ENCODE measurements around the gene CUX1.

Gene CUX1

GRCh38 chr7:102255501-102255900, 438.1 kb downstream of the CUX1 start:
- TF ChIP-seq EP300 (IDR thresholded peaks at IDR 0.05; ENCODE audit: borderline replicate concordance) (no peak), TCF12 (IDR thresholded peaks at IDR 0.05; ENCODE audit: low read depth) (no peak), USF1 (IDR thresholded peaks at IDR 0.05) (no peak), MAX (IDR thresholded peaks at IDR 0.05) (no peak), RAD21 (IDR thresholded peaks at IDR 0.05; ENCODE audit: low read depth) (no peak), EGR1 (IDR thresholded peaks at IDR 0.05) (no peak), TAF1 (IDR thresholded peaks at IDR 0.05; ENCODE audit: low read depth) (no peak), ZBTB7A (IDR thresholded peaks at IDR 0.05; ENCODE audit: low read depth) (no peak), CEBPB (IDR thresholded peaks at IDR 0.05) (no peak), TEAD4 (IDR thresholded peaks at IDR 0.05) (no peak), NFIC (IDR thresholded peaks at IDR 0.05) (no peak), CREB1 (IDR thresholded peaks at IDR 0.05; ENCODE audit: low read depth) (no peak), FOXM1 (IDR thresholded peaks at IDR 0.05; ENCODE audit: borderline replicate concordance, low read depth) (no peak), REST (IDR thresholded peaks at IDR 0.05; ENCODE audit: low read depth) (no peak), YY1 (IDR thresholded peaks at IDR 0.05; ENCODE audit: low read depth) (no peak)

GRCh38 chr7:102255916-102256315, 438.5 kb downstream of the CUX1 start:
- no peak for TF ChIP-seq TEAD4 (IDR thresholded peaks at IDR 0.05)
- no peak for TF ChIP-seq YY1 (IDR thresholded peaks at IDR 0.05; ENCODE audit: low read depth)
- no peak for TF ChIP-seq TAF1 (IDR thresholded peaks at IDR 0.05; ENCODE audit: low read depth)
- TF ChIP-seq EGR1 (IDR thresholded peaks at IDR 0.05), result no peak
- TF ChIP-seq FOXM1 (IDR thresholded peaks at IDR 0.05; ENCODE audit: borderline replicate concordance, low read depth), result no peak
- no peak for TF ChIP-seq CREB1 (IDR thresholded peaks at IDR 0.05; ENCODE audit: low read depth)
- no peak for TF ChIP-seq CEBPB (IDR thresholded peaks at IDR 0.05)
- TF ChIP-seq ZBTB7A (IDR thresholded peaks at IDR 0.05; ENCODE audit: low read depth), result no peak
- no peak for TF ChIP-seq TCF12 (IDR thresholded peaks at IDR 0.05; ENCODE audit: low read depth)
- no peak for TF ChIP-seq NFIC (IDR thresholded peaks at IDR 0.05)

- TF ChIP-seq EGR1 (IDR thresholded peaks at IDR 0.05) (no peak), YY1 (IDR thresholded peaks at IDR 0.05; ENCODE audit: low read depth) (no peak), ZBTB7A (IDR thresholded peaks at IDR 0.05; ENCODE audit: low read depth) (no peak), FOXM1 (IDR thresholded peaks at IDR 0.05; ENCODE audit: borderline replicate concordance, low read depth) (no peak), EP300 (IDR thresholded peaks at IDR 0.05; ENCODE audit: borderline replicate concordance) (no peak), NFIC (IDR thresholded peaks at IDR 0.05) (no peak), CREB1 (IDR thresholded peaks at IDR 0.05; ENCODE audit: low read depth) (no peak)
These were observed 440.8 kb downstream of the CUX1 start for GRCh38 chr7:102258073-102258748.

GRCh38 chr7:102258749-102259107, 441.3 kb downstream of the CUX1 start:
- no peak for TF ChIP-seq MAX (IDR thresholded peaks at IDR 0.05)
- TF ChIP-seq ZBTB7A (IDR thresholded peaks at IDR 0.05; ENCODE audit: low read depth), result no peak
- TF ChIP-seq RAD21 (IDR thresholded peaks at IDR 0.05; ENCODE audit: low read depth), result no peak
- TF ChIP-seq EGR1 (IDR thresholded peaks at IDR 0.05), result no peak
- no peak for TF ChIP-seq TAF1 (IDR thresholded peaks at IDR 0.05; ENCODE audit: low read depth)
- no peak for TF ChIP-seq FOXM1 (IDR thresholded peaks at IDR 0.05; ENCODE audit: borderline replicate concordance, low read depth)
- TF ChIP-seq TCF12 (IDR thresholded peaks at IDR 0.05; ENCODE audit: low read depth), result no peak
- TF ChIP-seq YY1 (IDR thresholded peaks at IDR 0.05; ENCODE audit: low read depth), result no peak
- TF ChIP-seq NFIC (IDR thresholded peaks at IDR 0.05), result no peak

- TF ChIP-seq YY1 (IDR thresholded peaks at IDR 0.05; ENCODE audit: low read depth) (no peak), TAF1 (IDR thresholded peaks at IDR 0.05; ENCODE audit: low read depth) (no peak), EGR1 (IDR thresholded peaks at IDR 0.05) (no peak), RAD21 (IDR thresholded peaks at IDR 0.05; ENCODE audit: low read depth) (no peak), CREB1 (IDR thresholded peaks at IDR 0.05; ENCODE audit: low read depth) (no peak), REST (IDR thresholded peaks at IDR 0.05; ENCODE audit: low read depth) (no peak), TEAD4 (IDR thresholded peaks at IDR 0.05) (no peak), NFIC (IDR thresholded peaks at IDR 0.05) (no peak), CEBPB (IDR thresholded peaks at IDR 0.05) (no peak), MAX (IDR thresholded peaks at IDR 0.05) (no peak), USF1 (IDR thresholded peaks at IDR 0.05) (no peak), ZBTB7A (IDR thresholded peaks at IDR 0.05; ENCODE audit: low read depth) (no peak), EP300 (IDR thresholded peaks at IDR 0.05; ENCODE audit: borderline replicate concordance) (no peak), FOXM1 (IDR thresholded peaks at IDR 0.05; ENCODE audit: borderline replicate concordance, low read depth) (no peak), TCF12 (IDR thresholded peaks at IDR 0.05; ENCODE audit: low read depth) (no peak)
These were observed 443.4 kb downstream of the CUX1 start for GRCh38 chr7:102260856-102261255.
